ENCODE results near the gene ZNRF2. TPM values are rescaled to one million over a fixed set of nuclear protein-coding genes. Genes with fewer than 3 reads are reported as not detected.

ZNRF2 gene
- total RNA-seq, 1 donor from 2014 or later: 37.7 TPM

GRCh38 chr7:30249316-30249715 is 35.1 kb upstream of the ZNRF2 start:
- no peaks in the 10 kb centered on the region for H3K27me3 ChIP-seq
- Mint-ChIP-seq H3K27ac (no peak overlapping the region), H3K4me1 (peaks cover 15% of the 10 kb centered on the region), H3K4me3 (no peak overlapping the region), H3K27me3 (ENCODE audit: insufficient read depth, low read depth) (peaks cover 6% of the 10 kb centered on the region), H3K36me3 (no peaks in the 10 kb centered on the region), H3K9me3 (no peaks in the 10 kb centered on the region)
- no peak for DNase-seq (ENCODE audit: low spot score)
- H4K20me1 ChIP-seq (ENCODE audit: low read depth): no peaks in the 10 kb centered on the region
- H3K4me1 ChIP-seq: peaks cover 13% of the 10 kb centered on the region
- H3K4me3 ChIP-seq: no peak overlapping the region
- H3K9ac ChIP-seq: no peak overlapping the region
- H2AFZ ChIP-seq (replicated peaks): no peak overlapping the region
- no peaks in the 10 kb centered on the region for H3K9me3 ChIP-seq (ENCODE audit: low read depth)
- H3K36me3 ChIP-seq: no peaks in the 10 kb centered on the region
- H3K4me2 ChIP-seq: no peak overlapping the region
- no peaks in the 10 kb centered on the region for H3F3A ChIP-seq (ENCODE audit: low read depth)
- H3K27ac ChIP-seq: no peak overlapping the region
- no peaks in the 10 kb centered on the region for H3K79me2 ChIP-seq (ENCODE audit: low read depth)
- TF ChIP-seq CTCF (IDR thresholded peaks at IDR 0.05): no peak
- TF ChIP-seq EZH2phosphoT487 (IDR thresholded peaks at IDR 0.05): no peak
- TF ChIP-seq EZH2 (IDR thresholded peaks at IDR 0.05): no peak

GRCh38 chr7:30249986-30250774 is 34.2 kb upstream of the ZNRF2 start:
- H3K27ac Mint-ChIP-seq: no peak overlapping the region
- peaks cover 6% of the 10 kb centered on the region for H3K27me3 Mint-ChIP-seq (ENCODE audit: insufficient read depth, low read depth)
- H3K4me2 ChIP-seq: no peak overlapping the region
- peaks cover 13% of the 10 kb centered on the region for H3K4me1 ChIP-seq
- H2AFZ ChIP-seq (replicated peaks): no peak overlapping the region
- no peaks in the 10 kb centered on the region for H3K36me3 ChIP-seq
- no peaks in the 10 kb centered on the region for H3K79me2 ChIP-seq (ENCODE audit: low read depth)
- no peaks in the 10 kb centered on the region for H3K27me3 ChIP-seq
- no peaks in the 10 kb centered on the region for H4K20me1 ChIP-seq (ENCODE audit: low read depth)
- no peaks in the 10 kb centered on the region for H3K9me3 ChIP-seq (ENCODE audit: low read depth)
- no peak for TF ChIP-seq CTCF (IDR thresholded peaks at IDR 0.05)
- TF ChIP-seq EZH2 (IDR thresholded peaks at IDR 0.05): no peak
- TF ChIP-seq EZH2phosphoT487 (IDR thresholded peaks at IDR 0.05): no peak
- H3K27ac ChIP-seq: no peak overlapping the region
- no peaks in the 10 kb centered on the region for H3K9me3 Mint-ChIP-seq
- DNase-seq (ENCODE audit: low spot score): no peak
- no peaks in the 10 kb centered on the region for H3K36me3 Mint-ChIP-seq
- H3K4me3 Mint-ChIP-seq: no peak overlapping the region
- H3K4me3 ChIP-seq: no peak overlapping the region
- H3K4me1 Mint-ChIP-seq: peaks cover 15% of the 10 kb centered on the region
- H3F3A ChIP-seq (ENCODE audit: low read depth): no peaks in the 10 kb centered on the region
- no peak overlapping the region for H3K9ac ChIP-seq

GRCh38 chr7:30251708-30252329 is 32.6 kb upstream of the ZNRF2 start:
- no peaks in the 10 kb centered on the region for H3K9me3 Mint-ChIP-seq
- Histone ChIP-seq H3K27ac (no peak overlapping the region), H4K20me1 (ENCODE audit: low read depth) (no peaks in the 10 kb centered on the region), H3K9ac (no peak overlapping the region), H3K27me3 (no peaks in the 10 kb centered on the region), H3K36me3 (no peaks in the 10 kb centered on the region), H3K9me3 (ENCODE audit: low read depth) (no peaks in the 10 kb centered on the region), H3K4me1 (peaks cover 13% of the 10 kb centered on the region), H3K4me3 (no peak overlapping the region), H3F3A (ENCODE audit: low read depth) (no peaks in the 10 kb centered on the region), H3K4me2 (no peak overlapping the region), H2AFZ (replicated peaks) (no peak overlapping the region), H3K79me2 (ENCODE audit: low read depth) (no peaks in the 10 kb centered on the region)
- DNase-seq (ENCODE audit: low spot score): peak; percentile 23
- H3K27ac Mint-ChIP-seq: no peak overlapping the region
- no peak for TF ChIP-seq EZH2phosphoT487 (IDR thresholded peaks at IDR 0.05)
- peaks cover 3% of the 10 kb centered on the region for H3K27me3 Mint-ChIP-seq (ENCODE audit: insufficient read depth, low read depth)
- H3K4me3 Mint-ChIP-seq: no peak overlapping the region
- H3K4me1 Mint-ChIP-seq: peaks cover 15% of the 10 kb centered on the region
- H3K36me3 Mint-ChIP-seq: no peaks in the 10 kb centered on the region

All from neural progenitor cell (in vitro differentiated cells).